NT2/D1 (cell line): Measurements from ENCODE around the gene SCMH1.

Source experiments
- YY1 ChIP-seq: IDR thresholded peaks from 2 replicates; pipeline ENCODE4 v1.6.1; 2011; ENCODE audit not compliant: insufficient read length, insufficient read depth
- ZNF274 ChIP-seq: IDR thresholded peaks from 2 replicates; pipeline ENCODE4 v1.6.1; 2011; ENCODE audit warnings: mild to moderate bottlenecking, low read depth, low read length

- TF ChIP-seq YY1 (no peak), ZNF274 (no peak)
Observed at GRCh38 chr1:40980068-40980452, 262.0 kb downstream of the SCMH1 start.
